Mammary epithelial cell (primary cell): ENCODE data around the gene SUMF1.
"Not testable (repeated sequence)": the region's sequence is repeated elsewhere in the genome, so short reads cannot be mapped to it uniquely, and the experiment has no call there.

Experiments used
- CTCF ChIP-seq, 2 donors: IDR thresholded peaks in 1 of 2; conservative IDR thresholded peaks in 1 of 2; 2 replicates each; pipeline ENCODE4 v1.5.1; 2011 to 2012; ENCODE audit warnings: inconsistent platforms in 2 of 2, low read length in 2 of 2, mild to moderate bottlenecking in 2 of 2, control low read depth in 1 of 2, low read depth in 1 of 2; ENCODE audit not compliant: insufficient read depth in 1 of 2; ENCODE audit errors: extremely low read depth in 1 of 2
- EZH2 ChIP-seq: IDR thresholded peaks from 2 replicates; pipeline ENCODE4 v1.6.1; 2012; ENCODE audit warnings: low read length, inconsistent platforms, borderline replicate concordance

DNA sequence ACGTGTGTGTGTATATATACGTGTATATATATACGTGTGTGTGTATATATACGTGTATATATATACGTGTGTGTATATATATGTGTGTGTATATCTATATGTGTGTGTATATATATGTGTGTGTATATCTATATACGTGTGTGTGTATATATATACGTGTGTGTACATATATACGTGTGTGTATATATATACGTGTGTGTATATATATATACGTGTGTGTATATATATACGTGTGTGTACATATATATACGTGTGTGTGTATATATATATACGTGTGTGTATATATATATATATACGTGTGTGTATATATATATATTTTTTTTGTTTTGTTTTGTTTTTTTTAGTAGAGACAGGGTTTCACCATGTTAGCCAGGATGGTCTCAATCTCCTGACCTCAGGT lies 10.3 kb downstream of the SUMF1 start:
- TF ChIP-seq CTCF (conservative IDR thresholded peaks at IDR 0.05 in 1 of 2, IDR thresholded peaks at IDR 0.05 in 1 of 2; ENCODE audit: extremely low read depth in 1 of 2, insufficient read depth in 1 of 2, low read depth in 1 of 2, low read length in 2 of 2); EZH2: not testable (repeated sequence)
